Esophagus muscularis mucosa (tissue), 4 donors: ENCODE data around the gene BCL2L13. TPM values are rescaled to one million over a fixed set of nuclear protein-coding genes. Genes with fewer than 3 reads are reported as not detected.

Experiments
- DNase-seq: peaks from one replicate; pipeline ENCODE4 v3.0.0-alpha.2; 2017; ENCODE audit errors: extremely low spot score
- H3K27ac ChIP-seq, 4 donors: fragments of 200-600 bp; sonication (generic); replicated peaks in 1 of 4; 1 replicate in 3 of 4; 2 replicates in 1 of 4; pipeline ENCODE4 v1.5.1; 2016 to 2019; ENCODE audit warnings: mild to moderate bottlenecking in 1 of 4
- H3K27me3 ChIP-seq, 4 donors: fragments of 200-600 bp; sonication (generic); one replicate each; pipeline versions ENCODE4 v1.5.1 to v1.6.0; 2016 to 2019
- H3K36me3 ChIP-seq, 4 donors: fragments of 200-600 bp; sonication (generic); one replicate each; pipeline ENCODE4 v1.5.1; 2016 to 2019
- H3K4me1 ChIP-seq, 4 donors: fragments of 200-600 bp; sonication (generic); one replicate each; pipeline ENCODE4 v1.5.1; 2016 to 2019
- H3K4me3 ChIP-seq, 4 donors: fragments of 200-600 bp; sonication (generic); 1 replicate in 2 of 4; 2 replicates in 2 of 4; pipeline ENCODE4 v1.5.1; 2016 to 2019; ENCODE audit warnings: mild to moderate bottlenecking in 4 of 4, moderate library complexity in 1 of 4
- H3K9me3 ChIP-seq, 4 donors: fragments of 200-600 bp; sonication (generic); 1 replicate in 3 of 4; 2 replicates in 1 of 4; pipeline ENCODE4 v1.5.1; 2016 to 2019
- EP300 ChIP-seq: sonication (generic); formaldehyde crosslinking; IDR thresholded peaks from one replicate; pipeline ENCODE4 v1.6.1; 2017; ENCODE audit warnings: antibody characterized with exemption
- POLR2A ChIP-seq: fragments of 450-650 bp; IDR thresholded peaks from one replicate; pipeline ENCODE4 v1.6.1; 2017; ENCODE audit warnings: antibody characterized with exemption, moderate library complexity, mild to moderate bottlenecking, low read depth
- POLR2AphosphoS5 ChIP-seq, 2 donors: sonication (generic); formaldehyde crosslinking; IDR thresholded peaks; one replicate each; pipeline ENCODE4 v1.6.1; 2017; ENCODE audit warnings: antibody characterized with exemption in 2 of 2
- WGBS: methylation state at CpG from one replicate; pipeline ENCODE4 v1.1.5; 2018; 5-methylcytosine and 5-hydroxymethylcytosine counted together
- intact Hi-C: fragments of 100-400 bp; cut with DNase I; formaldehyde crosslinking; loops from one replicate; pipeline ENCODE4 v1.15.1; 2023
- small RNA-seq, 3 donors: library from RNA; depleted of rRNA; stranded (forward); fragments of <200 nt; gene quantifications; one replicate each; pipeline ENCODE3, GENCODE V24; 2016
- total RNA-seq, 4 donors: library from RNA; depleted of rRNA; stranded (reverse); fragments of >200 nt; gene quantifications; one replicate each; pipeline versions ENCODE4 v1.1.0 to v1.2.1, GENCODE V29; 2016
- TF ChIP-seq, protein P1 (sequence below), 3 experiments: fragments of 200-600 bp in 2 of 3; fragments of 450-650 bp in 1 of 3; sonication (generic) in 2 of 3; IDR thresholded peaks; one replicate each; pipeline ENCODE4 v1.5.1; 2017 to 2019; ENCODE audit warnings: antibody characterized with exemption in 3 of 3, mild to moderate bottlenecking in 2 of 3, moderate library complexity in 1 of 3

The BCL2L13 gene
- total RNA-seq, 4 donors from 2014 or later, result 102 to 199 (median 133) TPM

DNA sequence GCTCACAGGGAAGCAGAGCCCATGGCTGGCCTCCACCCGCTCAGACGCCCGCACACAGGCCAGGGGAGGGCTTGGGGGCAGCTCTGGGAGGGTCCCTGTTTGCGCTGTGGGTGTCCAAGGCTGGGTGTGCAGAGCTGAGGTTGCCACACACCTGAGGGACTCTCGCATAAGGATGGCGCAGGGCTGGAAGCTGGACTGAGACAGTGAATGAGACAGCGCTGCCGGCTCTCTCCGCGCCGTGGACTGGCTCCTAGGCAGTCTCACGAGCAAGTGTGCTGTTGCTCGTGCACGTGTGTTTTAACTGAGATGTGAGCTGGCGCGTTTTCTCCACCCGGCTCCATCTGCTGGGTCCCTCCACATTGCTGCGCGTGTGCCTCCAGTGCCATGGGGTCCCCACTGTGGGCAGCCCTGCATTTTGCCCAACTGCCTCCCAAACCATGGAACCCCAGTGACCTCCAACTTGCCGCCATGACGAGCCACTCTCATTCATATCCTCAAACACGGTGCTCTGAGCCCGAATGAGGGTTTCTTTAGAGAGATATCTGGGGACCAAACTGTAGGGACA, 139.9 kb downstream of the BCL2L13 start:
- intact Hi-C loops, result no loop called here
- TF ChIP-seq EP300 (no peak), POLR2AphosphoS5 (IDR thresholded peaks at IDR 0.05) (no peak), POLR2A (no peak)
- TF ChIP-seq, protein P1, sequence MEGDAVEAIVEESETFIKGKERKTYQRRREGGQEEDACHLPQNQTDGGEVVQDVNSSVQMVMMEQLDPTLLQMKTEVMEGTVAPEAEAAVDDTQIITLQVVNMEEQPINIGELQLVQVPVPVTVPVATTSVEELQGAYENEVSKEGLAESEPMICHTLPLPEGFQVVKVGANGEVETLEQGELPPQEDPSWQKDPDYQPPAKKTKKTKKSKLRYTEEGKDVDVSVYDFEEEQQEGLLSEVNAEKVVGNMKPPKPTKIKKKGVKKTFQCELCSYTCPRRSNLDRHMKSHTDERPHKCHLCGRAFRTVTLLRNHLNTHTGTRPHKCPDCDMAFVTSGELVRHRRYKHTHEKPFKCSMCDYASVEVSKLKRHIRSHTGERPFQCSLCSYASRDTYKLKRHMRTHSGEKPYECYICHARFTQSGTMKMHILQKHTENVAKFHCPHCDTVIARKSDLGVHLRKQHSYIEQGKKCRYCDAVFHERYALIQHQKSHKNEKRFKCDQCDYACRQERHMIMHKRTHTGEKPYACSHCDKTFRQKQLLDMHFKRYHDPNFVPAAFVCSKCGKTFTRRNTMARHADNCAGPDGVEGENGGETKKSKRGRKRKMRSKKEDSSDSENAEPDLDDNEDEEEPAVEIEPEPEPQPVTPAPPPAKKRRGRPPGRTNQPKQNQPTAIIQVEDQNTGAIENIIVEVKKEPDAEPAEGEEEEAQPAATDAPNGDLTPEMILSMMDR (IDR thresholded peaks at IDR 0.05), result no peak
- H3K27ac ChIP-seq, result no peak overlapping the region
- WGBS, result 94% methylated on average over 20 of the region's 23 CpGs
- no peaks in the 10 kb centered on the region for H3K36me3 ChIP-seq
- peaks cover 0 to 29% (median 0%) of the 10 kb centered on the region in 4 donors for H3K27me3 ChIP-seq
- no peaks in the 10 kb centered on the region for H3K9me3 ChIP-seq
- no peak overlapping the region for H3K4me3 ChIP-seq
- H3K4me1 ChIP-seq, result peaks cover 10 to 34% (median 26%) of the 10 kb centered on the region in 4 donors
- DNase-seq, result no peak

DNA sequence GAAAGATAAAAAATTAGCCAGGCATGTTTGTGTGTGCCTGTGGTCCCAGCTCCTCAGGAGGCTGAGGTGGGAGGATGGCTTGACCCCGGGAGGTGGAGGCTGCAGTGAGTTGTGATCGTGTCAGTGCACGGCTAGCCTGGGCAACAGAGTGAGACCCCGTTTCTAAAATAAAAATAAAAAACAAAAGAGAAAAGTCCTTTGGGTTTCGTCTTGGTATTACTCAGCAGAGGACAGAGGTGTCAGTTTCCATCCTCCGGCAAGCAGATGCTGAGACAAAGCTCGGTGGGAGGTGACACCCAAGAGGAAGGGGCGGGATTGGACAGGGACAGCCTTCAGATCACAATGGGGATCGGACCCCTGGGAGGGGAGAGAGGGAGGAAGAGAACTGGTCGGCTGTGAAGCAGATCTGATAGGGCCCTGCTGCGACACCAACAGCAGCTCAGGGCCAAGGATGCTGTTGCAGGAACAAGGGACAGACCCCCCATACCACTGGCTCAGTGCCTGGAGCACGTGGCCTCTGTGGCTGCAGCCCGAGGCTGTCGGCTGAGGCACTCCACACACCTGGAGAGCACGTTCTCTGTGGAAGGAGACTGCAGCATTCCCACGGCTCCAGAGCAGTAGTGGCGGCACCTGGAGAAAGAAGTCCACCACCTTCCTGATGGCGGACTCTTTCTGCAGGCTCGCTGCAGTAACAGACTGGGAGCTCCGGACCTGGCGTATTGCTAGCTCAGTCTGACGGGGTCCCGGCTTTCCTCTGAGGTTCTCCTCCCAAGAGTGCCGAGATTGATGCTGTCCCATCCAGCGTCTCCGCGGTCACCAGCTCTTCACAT, 140.9 kb downstream of the BCL2L13 start:
- Histone ChIP-seq H3K27ac (no peak overlapping the region), H3K4me3 (no peak overlapping the region), H3K36me3 (no peaks in the 10 kb centered on the region), H3K4me1 (peaks cover 8 to 26% (median 20%) of the 10 kb centered on the region in 4 donors), H3K9me3 (no peaks in the 10 kb centered on the region), H3K27me3 (peaks cover 0 to 29% (median 0%) of the 10 kb centered on the region in 4 donors)
- intact Hi-C loops, result loop anchor here (5.0 kb wide), 1 partner anchor 32 kb away; no protein-coding TSS in a partner anchor
- DNase-seq, result no peak
- no peak for TF ChIP-seq POLR2AphosphoS5 (IDR thresholded peaks at IDR 0.05)
- TF ChIP-seq POLR2A, result no peak
- TF ChIP-seq, protein P1 (IDR thresholded peaks at IDR 0.05), result no peak
- no peak for TF ChIP-seq EP300
- WGBS, result 78% methylated on average over 23 of the region's 27 CpGs

DNA sequence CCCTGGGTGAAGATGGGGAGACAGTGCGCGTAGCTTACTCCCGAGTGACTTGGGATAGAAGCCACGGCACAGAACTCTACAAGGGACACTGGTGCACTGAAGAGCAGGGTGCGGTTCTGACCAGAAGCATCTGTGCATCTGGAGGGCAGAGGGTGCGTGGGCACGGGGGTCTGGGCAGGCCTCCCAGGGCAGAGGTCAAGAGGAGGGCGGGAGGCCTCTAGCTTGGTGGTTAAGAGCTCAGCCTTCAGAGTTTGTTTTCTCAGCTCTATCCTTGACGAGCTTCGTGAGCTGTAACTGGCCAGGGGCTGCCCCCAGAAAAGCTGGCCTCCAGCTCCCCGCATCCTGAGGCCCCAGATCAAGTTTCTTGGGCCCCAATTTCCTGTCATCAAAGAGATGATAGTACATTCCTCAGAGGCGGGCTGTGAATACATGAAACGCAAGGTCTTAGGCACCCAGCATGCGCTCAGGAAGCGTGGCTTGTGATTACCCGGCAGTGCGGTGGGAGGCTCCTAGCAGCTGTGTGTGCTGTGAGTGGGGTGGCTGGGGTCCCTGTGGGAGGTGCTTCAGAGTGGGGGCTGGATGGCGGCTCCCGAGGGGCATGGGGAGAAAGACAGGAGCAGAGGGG, 141.7 kb downstream of the BCL2L13 start:
- intact Hi-C loops, result loop anchor here (5.0 kb wide), 1 partner anchor 33 kb away; no protein-coding TSS in a partner anchor
- no peak overlapping the region for H3K4me3 ChIP-seq
- H3K4me1 ChIP-seq, result peaks cover 8 to 26% (median 20%) of the 10 kb centered on the region in 4 donors
- DNase-seq, result no peak
- TF ChIP-seq EP300, result no peak
- no peak for TF ChIP-seq POLR2A
- TF ChIP-seq, protein P1 (IDR thresholded peaks at IDR 0.05), result no peak
- TF ChIP-seq POLR2AphosphoS5 (IDR thresholded peaks at IDR 0.05), result no peak
- peaks cover 0 to 29% (median 0%) of the 10 kb centered on the region in 4 donors for H3K27me3 ChIP-seq
- H3K27ac ChIP-seq, result no peak overlapping the region
- H3K36me3 ChIP-seq, result no peaks in the 10 kb centered on the region
- H3K9me3 ChIP-seq, result no peaks in the 10 kb centered on the region
- WGBS, result 78% methylated on average over 12 of the region's 19 CpGs

Small RNAs within 50 kb of the gene (small RNA-seq; reads per million reads assigned to genes)
- 0 reads per million in 3 donors for gene MIR3198-1

Other genes with a start within 250 kb of the BCL2L13 start
- 1 to 10 TPM in 3 of 4 donors, under 1 TPM in 1; 0.42 to 2.8 (median 1.8) TPM for gene SLC25A18, start 75.3 kb upstream of the BCL2L13 start, total RNA-seq
- gene ATP6V1E1, start 10.0 kb upstream of the BCL2L13 start, total RNA-seq, result 100 to 1,000 TPM; 150 to 194 (median 168) TPM
- 10 to 100 TPM; 12.9 to 48.3 (median 26.3) TPM for gene BID, start 135.7 kb downstream of the BCL2L13 start, total RNA-seq